Fibroblast of mammary gland (primary cell): ENCODE data around the gene FAM120A.

Experiments used
- DNase-seq: peaks from one replicate; pipeline ENCODE4 v3.0.0-alpha.2; 2010; ENCODE audit warnings: low read depth
- H3K4me3 ChIP-seq: 2 replicates; pipeline ENCODE4 v1.5.1; 2011; ENCODE audit warnings: low read depth, mild to moderate bottlenecking, low read length, moderate library complexity; ENCODE audit not compliant: control insufficient read depth
- CTCF ChIP-seq: conservative IDR thresholded peaks from 2 replicates; pipeline ENCODE4 v1.5.1; 2011; ENCODE audit warnings: low read depth, low read length, inconsistent platforms; ENCODE audit not compliant: control insufficient read depth, insufficient read depth

FAM120A gene

GRCh38 chr9:93568169-93568568 lies 116.7 kb downstream of the FAM120A start:
- TF ChIP-seq CTCF, result no peak
- no peak overlapping the region for H3K4me3 ChIP-seq
- DNase-seq, result no peak

GRCh38 chr9:93569621-93570174 lies 118.2 kb downstream of the FAM120A start:
- no peak overlapping the region for H3K4me3 ChIP-seq
- no peak for TF ChIP-seq CTCF

GRCh38 chr9:93572221-93572620 lies 120.7 kb downstream of the FAM120A start:
- H3K4me3 ChIP-seq, result no peak overlapping the region
- TF ChIP-seq CTCF, result no peak
- DNase-seq, result no peak

More at GRCh38 chr9:93569621-93570174, 118.2 kb downstream of the FAM120A start:
- no peak for DNase-seq

- DNase-seq, result no peak
- no peak overlapping the region for H3K4me3 ChIP-seq
- TF ChIP-seq CTCF, result no peak
Measured at GRCh38 chr9:93572636-93573515, 121.4 kb downstream of the FAM120A start.

GRCh38 chr9:93573516-93573828 lies 122.0 kb downstream of the FAM120A start:
- DNase-seq, result no peak
- no peak for TF ChIP-seq CTCF

GRCh38 chr9:93574091-93574899 lies 122.8 kb downstream of the FAM120A start:
- no peak for TF ChIP-seq CTCF
- no peak for DNase-seq
- H3K4me3 ChIP-seq, result no peak overlapping the region

More at GRCh38 chr9:93573516-93573828, 122.0 kb downstream of the FAM120A start:
- no peak overlapping the region for H3K4me3 ChIP-seq
